ENCODE measurements around the gene HOXC5.

The HOXC5 gene

DNA sequence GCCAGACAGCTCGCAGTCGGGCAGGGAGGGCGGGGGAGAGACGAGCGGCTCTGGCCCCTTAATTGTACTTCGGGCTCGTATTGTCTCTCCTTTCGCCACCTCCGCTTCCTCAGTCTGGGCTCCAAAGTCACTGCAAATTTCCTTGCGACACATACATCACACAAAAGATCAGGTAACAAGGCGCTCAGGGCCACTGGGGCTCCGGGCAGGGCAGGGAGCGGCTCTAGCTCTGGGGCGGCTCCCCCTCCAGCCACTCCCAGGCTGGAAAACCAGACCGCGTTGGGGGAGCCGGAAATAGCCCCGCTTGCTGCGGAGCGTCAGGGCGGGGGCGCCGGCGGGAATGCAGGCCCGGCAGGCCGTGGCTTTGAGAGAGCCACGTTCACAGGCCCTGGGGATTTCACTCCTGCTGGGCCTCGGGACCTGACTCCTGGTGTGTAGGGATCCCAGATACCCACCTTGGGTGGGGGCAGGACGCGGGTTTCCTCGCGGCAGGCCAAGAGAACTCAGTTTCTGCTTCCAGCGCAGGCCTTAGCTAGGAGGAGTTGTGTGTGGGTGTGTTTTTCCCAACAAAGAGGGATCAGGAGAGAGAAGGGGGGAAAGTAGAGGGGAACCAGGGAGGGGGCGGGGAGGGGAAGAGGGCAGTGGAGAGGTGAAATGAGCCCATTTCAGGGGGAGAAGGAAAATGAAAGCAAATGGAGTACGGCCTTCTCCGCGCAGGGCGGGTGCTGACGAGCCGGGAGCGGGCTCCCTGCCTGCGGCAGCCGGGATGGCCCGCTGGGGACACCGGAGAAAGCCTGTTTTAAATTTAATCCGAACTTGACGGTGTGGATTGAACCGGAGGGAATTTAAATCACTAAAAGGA, 37.2 kb upstream of the HOXC5 start:
- no peak for DNase-seq (ENCODE audit: low read depth in 2 of 2)

DNA sequence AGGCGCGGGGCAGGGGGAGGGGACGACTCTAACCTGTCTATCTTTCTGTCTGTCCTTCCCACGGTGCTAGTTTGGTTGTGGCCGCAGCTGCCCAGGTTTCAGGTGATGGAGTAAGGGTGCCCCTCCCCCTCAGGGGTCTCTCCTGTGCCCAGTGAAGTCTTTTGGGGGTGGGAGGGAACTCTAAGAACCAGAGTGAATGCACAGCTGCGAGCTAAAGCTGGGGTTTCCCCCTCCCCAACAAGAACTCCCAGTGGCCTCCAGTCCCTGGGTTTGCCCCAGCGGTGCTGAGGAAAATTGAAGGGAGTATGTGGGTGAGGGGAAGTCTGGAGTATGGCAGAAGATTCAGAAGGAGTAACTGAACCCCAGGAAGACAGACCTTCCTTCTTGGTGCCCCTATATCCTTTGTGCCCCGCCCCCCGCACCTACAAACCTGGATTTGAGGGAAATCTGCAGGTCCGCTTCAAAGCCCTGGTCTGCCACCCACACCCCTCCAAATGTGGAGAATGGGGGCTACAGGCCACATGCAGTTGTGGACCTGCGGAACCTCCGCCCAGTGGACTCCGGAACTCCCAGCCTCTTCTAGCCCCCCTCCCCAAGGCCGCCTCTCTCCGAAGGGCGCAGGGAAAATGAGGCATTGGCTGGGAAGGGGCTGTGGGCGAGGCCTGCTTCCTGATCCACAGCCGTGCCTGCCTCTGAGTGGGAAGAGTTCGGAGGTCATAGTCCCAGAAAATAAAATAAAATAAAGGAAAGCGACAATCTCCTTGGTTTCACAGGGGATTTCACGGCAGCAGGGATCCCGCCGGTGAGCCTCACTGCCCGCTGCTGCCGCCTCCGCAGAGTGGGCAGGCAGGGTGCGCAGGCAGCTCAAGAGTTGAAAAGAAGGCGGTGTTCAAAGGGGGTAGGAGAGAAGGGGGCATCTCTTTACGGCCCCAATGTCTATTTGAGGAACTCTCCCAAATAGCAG, 36.3 kb upstream of the HOXC5 start:
- DNase-seq (ENCODE audit: low read depth in 2 of 2) = no peak

DNA sequence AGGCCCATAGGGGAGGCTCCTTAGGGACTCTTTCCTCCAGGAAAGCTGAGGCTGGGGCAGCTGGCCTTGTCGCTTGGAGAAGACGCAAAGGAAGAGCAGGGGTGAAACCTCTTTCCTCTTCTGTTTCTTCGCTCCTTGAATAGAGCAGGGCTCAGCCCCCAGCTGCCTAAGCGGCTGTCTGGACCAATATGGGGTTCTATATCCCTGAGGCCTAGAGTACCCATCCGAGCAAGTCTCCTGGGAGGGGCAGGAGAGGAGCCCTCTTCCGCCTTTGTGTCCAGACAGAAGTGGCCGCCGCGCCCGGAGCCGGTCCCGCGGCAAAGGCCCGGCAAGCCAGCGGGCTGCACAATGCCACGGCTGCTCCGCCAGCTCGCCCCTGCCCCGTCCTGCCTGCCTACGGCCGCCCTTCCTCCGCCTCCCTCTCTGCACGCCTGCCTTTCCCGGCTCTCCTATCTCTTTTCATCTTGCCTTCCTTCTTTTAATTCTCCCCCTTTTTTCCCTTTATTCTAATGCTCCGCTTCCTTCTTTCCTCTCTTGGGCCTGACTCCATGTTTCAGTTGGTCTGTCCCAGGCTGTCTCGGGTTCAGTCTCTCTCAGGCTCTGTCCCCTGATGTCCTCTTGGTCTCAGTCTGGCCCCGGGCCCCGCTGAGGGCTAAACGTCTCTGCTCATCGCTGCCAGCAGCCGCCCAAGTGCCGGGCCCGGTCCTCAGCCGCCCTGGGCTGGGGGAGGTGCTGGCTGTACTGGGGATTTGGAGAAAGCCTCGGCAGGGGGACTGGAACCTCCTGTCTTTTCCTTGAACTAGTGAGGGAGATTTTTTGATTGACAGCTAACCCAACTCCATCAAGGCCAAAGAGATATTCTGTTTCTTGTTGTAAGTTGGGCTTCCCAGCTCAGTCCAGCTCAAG, 35.4 kb upstream of the HOXC5 start:
- no peak for DNase-seq (ENCODE audit: low read depth in 2 of 2)

DNA sequence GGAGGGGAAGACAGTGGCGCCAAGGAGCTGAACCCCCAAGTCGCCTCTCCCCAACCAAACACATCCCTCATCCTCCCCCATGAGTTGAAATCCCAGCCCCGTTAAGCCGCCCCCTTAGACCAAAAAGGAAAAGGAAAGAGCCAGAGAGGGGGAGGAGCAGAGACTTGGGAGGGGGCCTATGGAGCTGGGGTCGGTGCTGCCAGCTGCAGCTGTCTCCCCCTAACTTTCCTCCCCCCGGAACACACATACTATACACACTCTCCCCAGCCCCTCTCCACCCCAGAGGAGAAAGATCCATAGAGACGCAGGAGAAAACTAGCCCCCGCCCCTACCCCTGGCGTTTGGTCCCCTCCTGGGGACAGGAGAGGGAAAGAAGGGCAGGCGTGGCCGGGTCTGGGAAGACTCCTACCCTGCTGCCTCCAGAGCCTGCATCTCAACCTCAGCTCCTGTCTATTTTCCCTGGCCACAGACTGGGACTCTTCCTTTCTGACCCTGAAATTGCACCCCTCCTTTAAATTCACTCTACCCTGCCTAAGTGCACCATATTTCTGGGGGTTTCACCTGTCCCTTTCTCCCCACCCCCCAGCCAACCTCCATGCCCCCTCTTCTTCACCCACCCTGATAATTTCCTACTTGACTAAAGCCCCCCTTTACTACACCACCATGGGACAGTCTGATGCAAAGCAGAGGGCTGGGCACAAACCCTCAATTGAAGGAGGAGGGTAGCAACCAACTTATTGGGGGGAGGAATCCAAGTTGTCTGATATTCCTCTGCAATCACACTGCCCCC, 34.5 kb upstream of the HOXC5 start:
- DNase-seq (ENCODE audit: low read depth in 2 of 2) = no peak

DNA sequence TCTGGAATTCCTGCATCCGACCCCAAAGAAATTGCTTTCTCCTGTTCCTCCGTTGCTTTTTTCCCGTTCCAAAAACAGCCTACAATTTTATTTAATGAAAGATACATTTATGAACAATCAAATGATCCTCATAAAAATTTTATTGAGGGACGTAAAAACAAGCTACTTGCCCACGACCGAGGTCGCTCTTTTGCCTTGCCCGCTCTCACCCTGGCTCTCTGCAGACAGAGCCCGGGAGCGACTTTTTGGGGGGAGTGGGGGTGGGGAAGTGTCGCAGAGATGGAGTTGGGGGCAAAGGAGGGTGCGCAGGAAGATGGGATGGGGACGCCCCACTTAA, 34.0 kb upstream of the HOXC5 start:
- no peak for DNase-seq (ENCODE audit: low read depth in 2 of 2)

DNA sequence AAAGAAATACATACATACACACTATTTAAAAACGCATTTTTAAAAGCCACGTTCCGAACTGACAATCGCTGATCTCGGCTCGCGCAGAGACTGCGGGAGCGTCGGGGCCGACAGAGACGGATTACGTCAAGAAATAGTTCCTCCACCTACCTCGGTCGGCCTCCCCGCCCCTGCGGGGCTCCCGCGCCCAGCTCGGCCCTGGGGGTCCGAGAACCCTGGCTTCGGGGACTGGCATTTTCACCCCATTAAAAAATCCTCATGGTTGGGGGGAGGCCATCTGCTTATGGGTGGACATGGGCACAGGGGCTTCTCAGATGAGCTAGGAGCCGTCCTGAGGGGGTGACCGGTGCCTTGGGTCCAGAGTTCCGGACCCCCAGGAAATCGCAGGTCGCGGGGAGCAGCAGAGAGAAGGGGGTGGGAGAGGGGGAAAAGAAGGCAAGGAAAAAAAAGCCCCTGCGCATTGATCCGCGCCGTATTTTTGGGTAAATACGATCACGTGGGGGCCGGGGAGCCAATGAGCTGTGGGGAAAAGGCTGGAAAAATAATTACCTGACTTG, 33.2 kb upstream of the HOXC5 start:
- DNase-seq (ENCODE audit: low read depth in 2 of 2) = peak; percentile 80 to 85

DNA sequence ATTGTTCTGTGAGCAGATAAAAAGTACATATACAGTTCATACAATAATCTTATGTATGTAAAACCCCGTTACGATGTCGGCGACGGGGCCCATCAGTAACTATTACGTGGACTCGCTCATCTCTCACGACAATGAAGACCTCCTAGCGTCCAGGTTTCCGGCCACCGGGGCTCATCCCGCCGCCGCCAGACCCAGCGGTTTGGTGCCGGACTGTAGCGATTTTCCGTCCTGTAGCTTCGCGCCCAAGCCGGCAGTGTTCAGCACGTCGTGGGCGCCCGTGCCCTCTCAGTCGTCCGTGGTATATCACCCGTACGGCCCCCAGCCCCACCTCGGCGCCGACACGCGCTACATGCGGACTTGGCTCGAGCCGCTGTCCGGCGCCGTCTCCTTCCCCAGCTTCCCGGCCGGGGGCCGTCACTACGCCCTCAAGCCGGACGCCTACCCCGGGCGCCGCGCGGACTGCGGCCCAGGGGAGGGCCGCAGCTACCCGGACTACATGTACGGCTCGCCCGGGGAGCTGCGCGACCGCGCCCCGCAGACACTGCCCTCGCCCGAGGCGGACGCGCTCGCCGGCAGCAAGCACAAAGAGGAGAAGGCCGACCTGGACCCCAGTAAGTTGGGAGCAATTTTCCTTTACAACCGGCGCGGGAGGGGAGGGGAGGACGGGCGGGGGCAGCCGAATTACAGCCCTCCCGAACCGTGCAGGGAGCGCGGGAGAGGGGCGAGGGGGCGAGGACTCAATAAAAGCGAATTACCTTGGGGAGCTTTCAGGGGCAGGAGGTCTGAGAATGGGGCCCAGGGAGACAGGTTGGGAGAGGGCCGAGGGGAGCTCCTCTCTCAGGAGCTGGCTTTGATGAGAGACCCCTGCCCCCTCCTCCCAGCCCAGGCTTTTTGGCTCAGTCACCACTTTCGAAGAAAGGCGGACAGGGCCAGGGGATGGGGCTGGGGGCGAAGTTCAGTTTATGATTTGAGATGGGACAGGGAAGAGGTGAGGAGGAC, 32.4 kb upstream of the HOXC5 start, which contains the start of gene HOXC9:
TSS of gene HOXC9 (plus strand) at position 46 of the 999 bp plus-strand sequence. CDS start at position 74, 28 bp downstream.
- DNase-seq (ENCODE audit: low read depth in 2 of 2) = no peak

DNA sequence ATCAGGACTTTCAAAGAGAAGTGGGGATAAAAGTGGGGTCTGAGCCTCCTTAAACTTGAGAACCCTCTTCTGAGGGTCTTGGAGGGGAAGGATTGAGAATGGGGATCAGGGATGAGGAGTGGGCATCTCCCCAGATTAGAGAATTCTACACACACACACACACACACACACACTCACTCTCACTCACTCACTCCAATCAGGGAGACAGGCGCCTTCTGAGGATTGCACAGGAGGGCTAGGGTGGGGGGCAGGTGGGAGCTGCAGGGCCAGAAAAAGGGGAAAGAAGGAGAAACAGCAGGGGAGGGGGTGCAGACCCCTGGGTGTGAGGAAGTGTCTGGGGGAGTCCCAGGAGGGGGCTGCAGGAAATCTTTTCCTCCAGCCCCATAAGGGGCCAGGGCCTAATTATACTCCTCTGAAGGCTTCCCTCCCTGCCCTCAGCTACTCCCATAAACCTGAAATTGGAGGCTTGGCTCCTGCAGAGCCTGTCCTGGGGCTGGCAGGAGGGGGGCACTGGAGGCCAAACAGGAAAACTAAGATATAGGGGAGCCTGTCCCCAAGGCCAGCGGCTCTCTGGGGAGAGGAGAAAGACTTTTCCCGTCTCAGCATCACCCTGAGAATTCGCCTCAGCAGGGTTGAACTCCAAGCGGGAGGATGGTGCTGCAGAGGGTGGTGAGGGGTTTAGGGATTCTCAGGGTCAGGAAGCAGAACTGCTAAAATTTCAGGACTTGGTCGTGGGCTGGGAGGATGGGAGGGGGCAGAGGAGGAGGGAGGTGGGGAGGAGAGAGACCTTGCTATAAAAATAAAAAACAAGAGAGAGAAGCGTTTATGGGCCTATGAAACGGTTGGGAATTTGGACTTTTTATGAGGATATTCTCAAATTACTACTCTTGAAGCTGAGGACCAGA, 31.3 kb upstream of the HOXC5 start:
- DNase-seq (ENCODE audit: low read depth in 2 of 2) = no peak

DNA sequence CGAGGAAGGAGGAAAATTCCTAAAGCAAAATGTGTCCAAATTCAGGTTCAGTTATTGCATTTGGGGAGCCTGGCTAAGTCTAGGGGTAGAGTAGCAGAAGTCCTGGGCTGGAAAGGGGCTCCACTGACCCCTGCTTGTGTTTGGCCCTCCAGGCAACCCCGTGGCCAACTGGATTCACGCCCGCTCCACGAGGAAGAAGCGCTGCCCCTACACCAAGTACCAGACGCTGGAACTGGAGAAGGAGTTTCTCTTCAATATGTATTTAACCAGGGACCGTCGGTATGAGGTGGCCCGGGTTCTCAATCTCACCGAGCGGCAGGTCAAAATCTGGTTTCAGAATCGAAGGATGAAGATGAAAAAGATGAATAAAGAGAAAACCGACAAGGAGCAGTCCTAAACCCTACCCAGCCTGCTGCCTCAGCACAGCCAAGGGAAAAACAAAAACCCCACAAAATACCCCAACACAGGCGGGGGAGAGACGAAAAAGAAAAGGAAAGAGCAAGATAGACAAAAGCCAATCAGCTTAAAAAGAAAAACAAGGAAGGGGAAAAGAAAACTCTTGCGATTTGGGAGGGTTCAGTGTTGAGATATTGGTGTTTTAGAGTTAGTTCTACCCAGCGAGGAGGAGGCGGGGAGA, 30.5 kb upstream of the HOXC5 start:
- no peak for DNase-seq (ENCODE audit: low read depth in 2 of 2)

DNA sequence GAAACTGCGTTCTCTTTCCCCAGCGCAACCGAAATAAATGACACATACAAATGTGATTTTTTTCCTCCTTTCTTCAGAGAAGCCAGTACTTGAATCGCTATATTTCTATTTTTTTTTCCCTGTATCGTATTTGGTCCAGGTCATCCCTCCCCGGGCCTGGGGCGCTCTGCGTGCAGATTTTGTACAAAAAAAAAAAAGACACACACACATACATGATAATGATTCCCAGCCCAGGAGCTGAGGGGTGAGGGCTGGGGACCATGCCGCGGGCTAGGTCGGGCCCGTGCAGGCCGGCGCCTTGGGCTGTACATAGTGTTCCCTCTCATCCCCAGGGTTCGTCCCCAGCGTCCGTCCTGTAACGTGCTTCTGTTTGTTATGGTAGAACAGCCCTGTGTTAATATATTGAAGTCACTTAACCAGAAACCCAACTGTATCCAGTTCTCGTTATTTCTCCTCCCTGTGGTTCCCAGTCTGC, 29.9 kb upstream of the HOXC5 start:
- DNase-seq (ENCODE audit: low read depth in 2 of 2) = no peak

DNA sequence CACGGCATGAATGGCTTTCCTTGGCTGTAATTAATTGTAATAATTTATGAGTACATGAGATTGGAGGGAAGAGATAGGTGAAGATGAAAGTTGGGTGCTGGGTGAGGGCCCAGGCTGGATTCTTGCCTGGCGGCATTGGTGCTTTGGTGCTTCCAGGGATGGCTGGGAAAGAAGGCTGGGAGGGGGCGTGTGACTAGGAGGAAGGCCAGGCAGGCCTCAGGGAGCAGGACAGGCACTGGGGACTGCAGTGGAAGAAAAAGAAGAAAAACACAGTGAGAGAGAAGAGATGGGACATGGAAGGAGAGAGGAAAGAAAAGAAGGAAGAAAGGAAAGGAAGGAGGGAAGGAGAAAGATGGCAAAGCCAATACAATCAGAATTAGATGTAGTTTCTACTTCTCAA, 29.2 kb upstream of the HOXC5 start:
- no peak for DNase-seq (ENCODE audit: low read depth in 2 of 2)

DNA sequence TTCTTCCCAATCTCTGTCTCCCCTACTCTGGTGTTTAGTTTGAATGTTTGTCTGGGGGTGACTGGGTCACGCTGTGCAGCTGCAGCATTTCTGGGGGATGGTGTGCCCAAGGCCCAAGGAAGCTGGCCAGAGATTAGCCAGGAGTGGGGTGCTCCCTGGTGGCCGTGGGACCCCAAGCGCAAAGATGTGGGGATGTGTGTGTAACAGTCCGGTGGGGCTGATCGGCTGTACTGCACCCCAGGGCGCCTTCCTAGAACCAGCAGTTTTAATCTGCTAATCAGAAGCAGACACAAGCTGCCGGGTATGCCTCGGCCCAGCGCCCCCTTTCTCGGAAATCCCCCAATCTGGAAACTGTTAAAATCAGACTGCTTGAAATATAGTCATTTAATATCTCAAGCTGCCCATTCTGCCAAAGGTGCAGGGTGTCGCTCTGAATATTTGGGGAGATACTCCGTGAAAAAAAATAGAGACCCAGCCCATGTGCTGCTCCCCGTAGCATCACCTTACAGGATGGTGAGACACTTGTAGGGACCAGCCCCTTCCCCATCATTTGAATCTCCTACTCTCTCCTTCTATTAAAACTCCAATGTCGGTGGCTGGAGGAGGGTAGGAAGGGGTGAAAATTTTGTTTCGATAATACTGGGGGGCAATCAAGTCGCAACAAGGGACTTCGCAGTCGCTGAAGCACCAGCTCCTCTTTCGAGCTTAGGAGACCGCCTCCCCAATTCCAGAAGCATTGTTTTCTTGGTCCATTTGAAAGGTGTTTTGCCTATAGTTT, 28.6 kb upstream of the HOXC5 start:
- DNase-seq (ENCODE audit: low read depth in 2 of 2) = no peak

DNA sequence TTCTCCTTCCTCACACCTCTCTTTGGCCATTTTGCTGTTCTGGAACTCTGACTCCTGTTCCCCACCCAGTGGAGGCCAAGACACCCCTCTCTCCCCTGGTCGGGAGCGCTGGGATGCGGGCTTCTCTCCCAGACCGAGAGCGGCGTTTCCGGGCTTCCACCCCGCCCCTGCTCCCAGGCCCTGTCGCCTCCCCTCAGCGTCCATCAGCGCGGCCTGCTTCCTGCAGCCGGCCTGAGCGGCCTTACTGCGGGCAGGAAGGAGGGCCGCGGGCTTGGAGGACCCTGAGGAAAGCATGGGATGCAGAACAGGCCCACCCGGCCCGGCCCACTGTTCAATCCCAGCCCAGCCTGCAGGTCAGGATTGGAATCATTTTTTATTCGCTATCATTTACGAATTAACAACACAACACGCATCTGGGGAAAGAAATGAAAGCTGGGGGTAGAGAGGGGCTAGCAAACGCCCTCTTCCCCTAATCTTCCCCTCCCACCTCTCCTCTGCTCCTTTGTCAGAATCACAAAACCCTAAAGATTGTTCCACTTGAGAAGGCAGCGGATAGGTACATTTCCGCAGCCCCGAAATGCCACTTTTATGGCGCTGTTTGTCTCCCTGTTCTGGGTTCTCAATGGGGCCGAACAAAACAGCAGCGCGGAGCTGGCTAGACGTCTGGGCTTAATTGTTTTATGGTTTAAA, 27.9 kb upstream of the HOXC5 start:
- DNase-seq (ENCODE audit: low read depth in 2 of 2) = no peak

DNA sequence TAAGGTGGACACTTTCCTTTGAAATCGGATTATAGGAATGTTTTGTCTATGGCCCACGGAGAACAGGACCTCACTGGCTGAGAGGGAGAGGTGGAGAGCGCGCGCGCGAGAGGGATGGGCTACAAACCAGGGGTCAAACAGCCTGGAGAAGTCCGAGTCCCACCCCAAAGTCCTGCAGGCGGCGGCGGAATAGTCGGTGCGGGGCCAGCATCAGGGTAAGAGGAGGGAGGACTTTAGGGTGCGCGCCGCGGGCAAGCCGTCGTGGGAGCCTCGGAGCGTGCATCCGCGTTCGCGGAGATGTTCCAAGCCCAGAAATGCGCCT, 27.4 kb upstream of the HOXC5 start:
- DNase-seq (ENCODE audit: low read depth in 2 of 2) = no peak

DNA sequence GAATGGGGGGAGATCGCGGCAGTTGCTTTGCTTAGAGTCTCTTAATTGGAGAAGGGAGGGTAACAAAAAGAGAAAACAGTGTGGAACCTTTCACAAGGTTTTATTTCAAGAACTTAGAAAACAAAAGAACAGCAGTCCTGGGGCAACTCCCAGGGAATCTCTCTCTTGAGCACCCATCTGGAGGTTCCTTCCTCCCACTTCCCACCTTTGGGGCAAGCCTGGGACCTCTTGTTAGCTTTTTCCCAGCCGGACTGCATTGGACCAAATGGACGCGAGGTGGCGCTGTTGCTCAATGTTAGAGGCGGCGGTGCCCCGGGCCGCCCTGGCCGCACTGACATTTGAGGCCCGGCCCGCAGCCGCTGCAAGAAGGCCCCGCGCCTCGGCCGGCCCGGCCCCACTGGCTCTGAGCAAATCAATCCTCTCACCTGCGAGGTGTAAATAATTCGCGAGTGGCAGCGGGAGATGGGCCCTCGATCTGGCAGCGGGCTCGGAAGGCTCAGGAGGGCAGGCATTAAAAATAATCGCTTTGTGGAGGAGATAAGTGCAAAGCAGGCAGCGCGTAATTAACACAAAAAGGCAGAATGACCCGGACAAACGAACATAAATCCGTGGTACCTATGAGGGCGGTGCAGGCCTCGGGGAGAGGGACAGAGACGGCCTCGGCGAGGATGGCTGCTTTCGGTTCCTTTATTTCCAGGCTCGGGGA, 26.8 kb upstream of the HOXC5 start:
- DNase-seq (ENCODE audit: low read depth in 2 of 2) = no peak

Data from fibroblast of skin of left biceps (primary cell).